Measurements from ENCODE around the gene ADAMTS9. TPM values are rescaled to one million over a fixed set of nuclear protein-coding genes. Genes with fewer than 3 reads are reported as not detected.

The ADAMTS9 gene
- total RNA-seq, 6 experiments from 2014 or later, result 1.1 to 9.9 (median 3.5) TPM

DNA sequence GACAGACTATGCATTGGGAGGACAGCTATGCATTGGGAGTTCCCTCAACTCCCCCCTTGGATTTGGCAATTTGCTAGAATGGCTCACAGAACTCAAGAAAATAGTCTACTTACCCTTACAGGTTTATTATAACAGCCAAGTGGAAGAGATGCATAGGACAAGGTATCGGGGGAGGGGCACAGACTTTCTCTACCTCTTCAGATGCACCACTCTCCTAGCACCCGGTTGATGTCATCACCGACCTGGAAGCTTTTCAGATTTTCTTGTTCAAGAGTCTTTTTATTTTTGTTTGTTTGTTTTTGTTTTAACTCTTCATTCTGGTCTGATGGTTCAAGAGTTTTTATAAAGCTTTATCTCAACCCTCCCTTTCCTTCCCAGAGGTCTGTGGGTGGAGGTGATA, 20.7 kb upstream of the ADAMTS9 start:
- Histone ChIP-seq H3K4me1 (no peaks in the 10 kb centered on the region), H3K4me3 (no peak overlapping the region), H3K36me3 (no peaks in the 10 kb centered on the region), H3K27me3 (no peaks in the 10 kb centered on the region), H3K27ac (no peak overlapping the region), H3K9me3 (no peaks in the 10 kb centered on the region)
- 62% methylated on average over 3 of the region's 3 CpGs for WGBS (ENCODE audit: insufficient coverage, low coverage, low lambda C conversion rate, missing lambda C conversion rate)
- intact Hi-C loops (cut with DNase I), result no loop called here
- DNase-seq, result no peak
- no peak for TF ChIP-seq CTCF (IDR thresholded peaks at IDR 0.05)
- TF ChIP-seq POLR2A (IDR thresholded peaks at IDR 0.05), result no peak
- ATAC-seq, result no peak

- Histone ChIP-seq H3K27ac (no peak overlapping the region), H3K4me1 (no peaks in the 10 kb centered on the region), H3K9me3 (no peaks in the 10 kb centered on the region), H3K27me3 (no peaks in the 10 kb centered on the region), H3K36me3 (no peaks in the 10 kb centered on the region), H3K4me3 (no peak overlapping the region)
- no peak for ATAC-seq
- DNase-seq, result no peak
- intact Hi-C loops (cut with DNase I), result no loop called here
- WGBS (ENCODE audit: insufficient coverage, low coverage, low lambda C conversion rate, missing lambda C conversion rate), result 56% methylated on average over 2 of the region's 2 CpGs
- TF ChIP-seq CTCF (IDR thresholded peaks at IDR 0.05) (no peak), POLR2A (IDR thresholded peaks at IDR 0.05) (no peak)
Observed at GRCh38 chr3:64705946-64706345, 18.1 kb upstream of the ADAMTS9 start.

DNA sequence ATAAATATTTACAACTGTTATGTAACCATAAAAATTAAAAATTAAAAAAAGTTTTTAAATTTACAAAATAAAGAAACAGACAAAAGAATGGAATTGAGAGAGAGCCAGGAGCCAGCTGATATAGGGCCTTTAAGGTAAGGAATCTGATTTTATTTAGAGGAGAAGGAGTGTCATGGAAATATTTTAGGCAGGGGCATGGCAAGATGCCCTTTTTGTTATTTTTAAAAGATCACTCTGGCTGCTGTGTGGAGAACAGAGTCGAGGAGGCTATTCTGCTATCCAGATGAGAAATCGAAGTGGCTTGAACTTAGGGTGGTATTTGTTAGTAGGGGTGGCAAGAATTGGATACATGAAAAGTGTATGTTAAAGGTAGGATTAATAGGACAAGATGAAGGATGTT, 9.1 kb upstream of the ADAMTS9 start:
- WGBS (ENCODE audit: insufficient coverage, low coverage, low lambda C conversion rate, missing lambda C conversion rate), result 72% methylated on average over 2 of the region's 2 CpGs
- H3K9me3 ChIP-seq, result no peaks in the 10 kb centered on the region
- TF ChIP-seq POLR2A (IDR thresholded peaks at IDR 0.05) (no peak), CTCF (IDR thresholded peaks at IDR 0.05) (no peak)
- no peaks in the 10 kb centered on the region for H3K4me1 ChIP-seq
- H3K27me3 ChIP-seq, result no peaks in the 10 kb centered on the region
- DNase-seq (no peak), ATAC-seq (no peak)
- no peaks in the 10 kb centered on the region for H3K36me3 ChIP-seq
- H3K4me3 ChIP-seq, result no peak overlapping the region
- no peak overlapping the region for H3K27ac ChIP-seq
- intact Hi-C loops (cut with DNase I), result no loop called here

DNA sequence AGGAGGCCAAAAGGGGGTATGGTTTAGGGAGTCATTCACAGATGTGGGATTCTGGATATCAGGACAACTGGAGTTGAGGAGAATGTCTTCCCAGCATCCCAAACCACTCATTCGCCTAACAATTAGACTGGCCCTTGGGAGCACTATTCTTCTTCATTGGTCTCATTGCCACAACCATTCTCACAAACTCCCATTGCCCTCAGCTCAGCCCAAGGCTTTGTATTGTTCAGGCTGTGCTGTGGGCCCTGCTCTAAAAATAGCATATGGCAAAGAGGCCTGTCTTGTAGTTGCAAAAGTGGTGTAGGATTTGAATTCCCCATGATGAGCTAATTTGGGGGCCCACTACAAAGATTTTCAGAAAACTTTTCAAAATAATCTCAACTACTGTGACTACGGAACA, 6.3 kb upstream of the ADAMTS9 start:
- peaks cover 0 to 3% (median 0%) of the 10 kb centered on the region in 4 donors for H3K4me1 ChIP-seq
- WGBS (ENCODE audit: insufficient coverage, low coverage, low lambda C conversion rate, missing lambda C conversion rate), result 89% methylated on average over 2 of the region's 2 CpGs
- H3K4me3 ChIP-seq, result no peak overlapping the region
- DNase-seq, result no peak
- no peaks in the 10 kb centered on the region for H3K36me3 ChIP-seq
- intact Hi-C loops (cut with DNase I), result no loop called here
- no peak overlapping the region for H3K27ac ChIP-seq
- no peaks in the 10 kb centered on the region for H3K9me3 ChIP-seq
- ATAC-seq, result no peak
- no peaks in the 10 kb centered on the region for H3K27me3 ChIP-seq
- TF ChIP-seq POLR2A (IDR thresholded peaks at IDR 0.05) (no peak), CTCF (IDR thresholded peaks at IDR 0.05) (no peak)

- Histone ChIP-seq H3K4me3 (no peak overlapping the region), H3K36me3 (no peaks in the 10 kb centered on the region), H3K4me1 (peaks cover 0 to 3% (median 0%) of the 10 kb centered on the region in 4 donors), H3K27ac (no peak overlapping the region), H3K27me3 (no peaks in the 10 kb centered on the region), H3K9me3 (no peaks in the 10 kb centered on the region)
- DNase-seq (no peak), ATAC-seq (peak in 1 of 4 donors; percentile 51)
- WGBS (ENCODE audit: insufficient coverage, low coverage, low lambda C conversion rate, missing lambda C conversion rate), result 58% methylated on average over 3 of the region's 3 CpGs
- intact Hi-C loops (cut with DNase I), result no loop called here
- no peak for TF ChIP-seq POLR2A (IDR thresholded peaks at IDR 0.05)
Observed at GRCh38 chr3:64693031-64693430, 5.2 kb upstream of the ADAMTS9 start.
